ENCODE data around the gene CCDC40. TPM values are rescaled to one million over a fixed set of nuclear protein-coding genes. Genes with fewer than 3 reads are reported as not detected.

The CCDC40 gene
- total RNA-seq, 1 donor from 2014 or later = not detected

DNA sequence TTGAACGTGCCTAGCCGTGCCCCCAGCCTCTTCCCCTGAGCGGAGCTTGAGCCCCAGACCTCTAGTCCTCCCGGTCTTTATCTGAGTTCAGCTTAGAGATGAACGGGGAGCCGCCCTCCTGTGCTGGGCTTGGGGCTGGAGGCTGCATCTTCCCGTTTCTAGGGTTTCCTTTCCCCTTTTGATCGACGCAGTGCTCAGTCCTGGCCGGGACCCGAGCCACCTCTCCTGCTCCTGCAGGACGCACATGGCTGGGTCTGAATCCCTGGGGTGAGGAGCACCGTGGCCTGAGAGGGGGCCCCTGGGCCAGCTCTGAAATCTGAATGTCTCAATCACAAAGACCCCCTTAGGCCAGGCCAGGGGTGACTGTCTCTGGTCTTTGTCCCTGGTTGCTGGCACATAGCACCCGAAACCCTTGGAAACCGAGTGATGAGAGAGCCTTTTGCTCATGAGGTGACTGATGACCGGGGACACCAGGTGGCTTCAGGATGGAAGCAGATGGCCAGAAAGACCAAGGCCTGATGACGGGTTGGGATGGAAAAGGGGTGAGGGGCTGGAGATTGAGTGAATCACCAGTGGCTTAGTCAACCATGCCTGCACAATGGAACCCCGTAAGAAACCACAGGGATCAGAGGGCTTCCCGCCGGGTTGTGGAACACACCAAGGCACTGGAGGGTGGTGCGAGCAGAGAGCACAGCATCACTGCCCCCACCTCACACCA is 65.7 kb downstream of the CCDC40 start:
- H3K4me3 Mint-ChIP-seq (ENCODE audit: low read depth) = peak overlapping the region; percentile 84
- no peaks in the 10 kb centered on the region for H3K27me3 Mint-ChIP-seq (ENCODE audit: low read depth)
- H3K4me1 Mint-ChIP-seq (ENCODE audit: low read depth) = peaks cover 23% of the 10 kb centered on the region
- H3K27ac Mint-ChIP-seq = peak overlapping the region; percentile 72
- no peaks in the 10 kb centered on the region for H3K36me3 Mint-ChIP-seq (ENCODE audit: low read depth)
- no peak for DNase-seq (ENCODE audit: low spot score)
- H3K9me3 Mint-ChIP-seq = no peaks in the 10 kb centered on the region
- intact Hi-C loops (cut with micrococcal nuclease) = loop anchor here (5.0 kb wide), 2 partner anchors 45 to 160 kb away; partner anchors contain the start of genes EIF4A3 and RNF213

DNA sequence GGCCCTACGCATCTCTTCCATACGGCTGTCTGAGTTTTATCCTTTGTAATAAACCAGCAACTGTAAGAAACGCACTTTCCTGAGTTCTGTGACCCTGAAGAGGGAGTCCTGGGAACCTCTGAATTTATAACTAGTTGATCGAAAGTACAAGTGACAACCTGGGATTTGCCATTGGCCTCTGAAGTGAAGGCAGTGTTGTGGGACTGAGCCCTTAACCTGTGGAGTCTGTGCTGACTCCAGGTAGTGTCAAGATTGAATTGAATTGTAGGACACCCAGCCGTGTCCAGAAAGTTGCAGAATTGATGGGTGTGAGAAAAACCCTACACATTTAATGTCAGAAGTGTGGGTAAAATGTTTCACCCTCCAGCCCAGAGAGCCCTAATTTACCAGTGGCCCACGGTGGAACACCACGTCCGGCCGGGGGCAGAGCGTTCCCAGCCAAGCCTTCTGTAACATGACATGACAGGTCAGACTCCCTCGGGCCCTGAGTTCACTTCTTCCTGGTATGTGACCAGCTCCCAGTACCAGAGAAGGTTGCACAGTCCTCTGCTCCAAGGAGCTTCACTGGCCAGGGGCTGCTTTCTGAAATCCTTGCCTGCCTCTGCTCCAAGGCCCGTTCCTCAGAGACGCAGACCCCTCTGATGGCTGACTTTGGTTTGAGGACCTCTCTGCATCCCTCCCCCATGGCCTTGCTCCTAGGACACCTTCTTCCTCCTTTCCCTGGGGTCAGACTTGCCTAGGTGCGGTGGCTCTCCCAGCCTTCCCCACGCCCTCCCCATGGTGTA is 66.4 kb downstream of the CCDC40 start:
- Mint-ChIP-seq H3K36me3 (ENCODE audit: low read depth) (no peaks in the 10 kb centered on the region), H3K27me3 (ENCODE audit: low read depth) (no peaks in the 10 kb centered on the region)
- intact Hi-C loops (cut with micrococcal nuclease) = loop anchor here (5.0 kb wide), 2 partner anchors 44 to 159 kb away; partner anchors contain the start of genes EIF4A3 and RNF213

DNA sequence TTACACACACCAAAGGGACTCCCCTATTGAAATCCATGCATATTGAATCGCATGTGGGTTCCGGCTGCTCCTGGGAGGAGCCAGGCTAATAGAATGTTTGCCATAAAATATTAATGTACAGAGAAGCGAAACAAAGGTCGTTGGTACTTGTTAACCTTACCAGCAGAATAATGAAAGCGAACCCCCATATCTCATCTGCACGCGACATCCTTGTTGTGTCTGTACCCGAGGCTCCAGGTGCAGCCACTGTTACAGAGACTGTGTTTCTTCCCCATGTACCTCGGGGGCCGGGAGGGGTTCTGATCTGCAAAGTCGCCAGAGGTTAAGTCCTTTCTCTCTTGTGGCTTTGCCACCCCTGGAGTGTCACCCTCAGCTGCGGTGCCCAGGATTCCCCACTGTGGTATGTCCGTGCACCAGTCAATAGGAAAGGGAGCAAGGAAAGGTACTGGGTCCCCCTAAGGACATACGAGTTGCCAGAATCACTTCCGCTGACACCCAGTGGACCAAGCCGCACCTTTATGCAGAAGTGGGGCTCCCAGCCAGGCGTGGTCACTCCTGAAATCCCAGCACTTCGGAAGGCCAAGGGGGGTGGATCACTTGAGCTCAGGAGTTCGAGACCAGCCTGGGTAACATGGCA is 67.1 kb downstream of the CCDC40 start:
- intact Hi-C loops (cut with micrococcal nuclease) = loop anchor here (5.0 kb wide), 2 partner anchors 44 to 159 kb away; partner anchors contain the start of genes EIF4A3 and RNF213
- no peak for DNase-seq (ENCODE audit: low spot score)
- Mint-ChIP-seq H3K4me1 (ENCODE audit: low read depth) (peaks cover 23% of the 10 kb centered on the region), H3K27me3 (ENCODE audit: low read depth) (no peaks in the 10 kb centered on the region), H3K9me3 (no peaks in the 10 kb centered on the region), H3K27ac (peak overlapping the region; percentile 43), H3K36me3 (ENCODE audit: low read depth) (no peaks in the 10 kb centered on the region), H3K4me3 (ENCODE audit: low read depth) (peak overlapping the region; percentile 45)

More for the DNA sequence above, 66.4 kb downstream of the CCDC40 start:
- DNase-seq (ENCODE audit: low spot score) = no peak
- Mint-ChIP-seq H3K4me1 (ENCODE audit: low read depth) (peaks cover 23% of the 10 kb centered on the region), H3K4me3 (ENCODE audit: low read depth) (peak overlapping the region; percentile 84), H3K27ac (peak overlapping the region; percentile 43), H3K9me3 (no peaks in the 10 kb centered on the region)

DNA sequence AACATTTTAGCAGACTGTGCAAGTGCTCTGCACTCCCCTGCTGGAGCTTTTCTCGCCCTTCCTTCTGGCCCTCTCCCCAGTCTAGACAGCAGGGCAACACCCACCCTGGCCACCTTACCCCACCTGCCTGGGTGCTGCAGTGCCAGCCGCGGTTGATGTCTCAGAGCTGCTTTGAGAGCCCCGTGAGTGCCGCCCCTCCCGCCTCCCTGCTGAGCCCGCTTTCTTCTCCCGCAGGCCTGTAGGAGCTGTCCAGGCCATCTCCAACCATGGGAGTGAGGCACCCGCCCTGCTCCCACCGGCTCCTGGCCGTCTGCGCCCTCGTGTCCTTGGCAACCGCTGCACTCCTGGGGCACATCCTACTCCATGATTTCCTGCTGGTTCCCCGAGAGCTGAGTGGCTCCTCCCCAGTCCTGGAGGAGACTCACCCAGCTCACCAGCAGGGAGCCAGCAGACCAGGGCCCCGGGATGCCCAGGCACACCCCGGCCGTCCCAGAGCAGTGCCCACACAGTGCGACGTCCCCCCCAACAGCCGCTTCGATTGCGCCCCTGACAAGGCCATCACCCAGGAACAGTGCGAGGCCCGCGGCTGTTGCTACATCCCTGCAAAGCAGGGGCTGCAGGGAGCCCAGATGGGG is 68.0 kb downstream of the CCDC40 start:
- Mint-ChIP-seq H3K27me3 (ENCODE audit: low read depth) (no peaks in the 10 kb centered on the region), H3K4me1 (ENCODE audit: low read depth) (peaks cover 23% of the 10 kb centered on the region), H3K9me3 (no peaks in the 10 kb centered on the region), H3K36me3 (ENCODE audit: low read depth) (no peaks in the 10 kb centered on the region), H3K27ac (no peak overlapping the region), H3K4me3 (ENCODE audit: low read depth) (no peak overlapping the region)
- DNase-seq (ENCODE audit: low spot score) = no peak
- intact Hi-C loops (cut with micrococcal nuclease) = loop anchor here (5.0 kb wide), 2 partner anchors 43 to 158 kb away; partner anchors contain the start of genes EIF4A3 and RNF213

DNA sequence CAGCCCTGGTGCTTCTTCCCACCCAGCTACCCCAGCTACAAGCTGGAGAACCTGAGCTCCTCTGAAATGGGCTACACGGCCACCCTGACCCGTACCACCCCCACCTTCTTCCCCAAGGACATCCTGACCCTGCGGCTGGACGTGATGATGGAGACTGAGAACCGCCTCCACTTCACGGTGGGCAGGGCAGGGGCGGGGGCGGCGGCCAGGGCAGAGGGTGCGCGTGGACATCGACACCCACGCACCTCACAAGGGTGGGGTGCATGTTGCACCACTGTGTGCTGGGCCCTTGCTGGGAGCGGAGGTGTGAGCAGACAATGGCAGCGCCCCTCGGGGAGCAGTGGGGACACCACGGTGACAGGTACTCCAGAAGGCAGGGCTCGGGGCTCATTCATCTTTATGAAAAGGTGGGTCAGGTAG is 68.5 kb downstream of the CCDC40 start:
- Mint-ChIP-seq H3K36me3 (ENCODE audit: low read depth) (no peaks in the 10 kb centered on the region), H3K9me3 (no peaks in the 10 kb centered on the region), H3K27ac (no peak overlapping the region), H3K4me1 (ENCODE audit: low read depth) (peaks cover 20% of the 10 kb centered on the region), H3K4me3 (ENCODE audit: low read depth) (no peak overlapping the region), H3K27me3 (ENCODE audit: low read depth) (no peaks in the 10 kb centered on the region)
- intact Hi-C loops (cut with micrococcal nuclease) = loop anchor here (5.0 kb wide), 2 partner anchors 42 to 157 kb away; partner anchors contain the start of genes EIF4A3 and RNF213
- no peak for DNase-seq (ENCODE audit: low spot score)

DNA sequence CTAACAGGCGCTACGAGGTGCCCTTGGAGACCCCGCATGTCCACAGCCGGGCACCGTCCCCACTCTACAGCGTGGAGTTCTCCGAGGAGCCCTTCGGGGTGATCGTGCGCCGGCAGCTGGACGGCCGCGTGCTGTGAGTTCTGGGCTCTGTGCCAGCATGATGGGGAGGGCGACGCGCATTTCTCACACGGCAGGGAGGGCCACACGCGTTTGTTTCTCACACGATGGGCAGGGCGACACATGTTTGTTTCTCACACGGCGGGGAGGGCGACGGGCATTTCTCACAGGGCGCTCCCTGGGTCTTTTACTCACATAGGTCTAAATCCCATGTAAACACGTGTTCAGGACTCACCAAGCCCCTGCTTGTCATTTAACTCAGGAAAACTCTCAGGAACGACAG is 69.3 kb downstream of the CCDC40 start:
- no peak for DNase-seq (ENCODE audit: low spot score)
- Mint-ChIP-seq H3K9me3 (no peaks in the 10 kb centered on the region), H3K27me3 (ENCODE audit: low read depth) (no peaks in the 10 kb centered on the region), H3K4me1 (ENCODE audit: low read depth) (peaks cover 12% of the 10 kb centered on the region), H3K27ac (no peak overlapping the region), H3K36me3 (ENCODE audit: low read depth) (no peaks in the 10 kb centered on the region), H3K4me3 (ENCODE audit: low read depth) (no peak overlapping the region)
- intact Hi-C loops (cut with micrococcal nuclease) = no loop called here

DNA sequence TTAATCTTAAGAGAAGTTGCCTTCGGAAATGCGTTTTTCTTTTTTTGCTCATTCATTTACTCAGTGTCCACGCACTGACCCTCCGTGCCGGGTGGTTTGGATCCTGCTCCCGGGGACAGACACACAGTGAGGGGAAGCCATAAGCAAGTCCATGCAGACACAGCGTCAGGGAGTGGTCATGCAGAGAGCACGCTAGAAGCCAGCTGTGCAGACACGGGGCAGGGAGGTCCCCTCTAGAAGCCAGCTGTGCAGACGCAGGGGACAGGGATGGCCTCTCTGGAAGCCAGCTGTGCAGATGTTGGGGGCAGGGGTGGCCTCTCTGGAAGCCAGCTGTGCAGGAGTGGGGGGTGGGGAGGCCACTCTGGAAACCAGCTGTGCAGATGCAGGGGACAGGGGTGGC is 69.7 kb downstream of the CCDC40 start:
- H3K27me3 Mint-ChIP-seq (ENCODE audit: low read depth) = no peaks in the 10 kb centered on the region
- no peak overlapping the region for H3K27ac Mint-ChIP-seq
- no peaks in the 10 kb centered on the region for H3K9me3 Mint-ChIP-seq
- H3K4me1 Mint-ChIP-seq (ENCODE audit: low read depth) = peaks cover 10% of the 10 kb centered on the region
- H3K36me3 Mint-ChIP-seq (ENCODE audit: low read depth) = no peaks in the 10 kb centered on the region
- no peak overlapping the region for H3K4me3 Mint-ChIP-seq (ENCODE audit: low read depth)
- intact Hi-C loops (cut with micrococcal nuclease) = no loop called here
- no peak for DNase-seq (ENCODE audit: low spot score)

DNA sequence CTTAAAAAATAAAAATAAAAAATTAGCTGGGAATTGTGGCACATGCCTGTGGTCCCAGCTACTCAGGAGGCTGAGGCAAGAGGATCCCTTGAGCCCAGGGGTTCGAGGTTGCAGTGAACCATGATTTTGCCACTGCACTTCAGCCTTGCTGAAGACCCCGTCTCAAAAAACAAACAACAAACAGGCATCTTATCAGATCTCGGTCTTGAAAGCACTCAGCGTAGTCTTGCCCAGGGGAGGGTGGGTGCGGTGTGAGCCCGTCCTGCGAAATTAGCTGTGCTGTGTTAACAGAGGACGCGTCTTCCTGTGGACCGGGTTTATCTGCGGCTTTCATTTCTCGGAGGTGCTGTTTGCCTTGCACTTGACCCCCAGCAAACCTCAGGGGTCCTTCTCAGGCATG is 70.3 kb downstream of the CCDC40 start:
- Mint-ChIP-seq H3K9me3 (no peaks in the 10 kb centered on the region), H3K36me3 (ENCODE audit: low read depth) (no peaks in the 10 kb centered on the region), H3K27ac (no peak overlapping the region), H3K4me1 (ENCODE audit: low read depth) (peaks cover 10% of the 10 kb centered on the region), H3K4me3 (ENCODE audit: low read depth) (no peak overlapping the region), H3K27me3 (ENCODE audit: low read depth) (no peaks in the 10 kb centered on the region)
- DNase-seq (ENCODE audit: low spot score) = no peak
- intact Hi-C loops (cut with micrococcal nuclease) = no loop called here

DNA sequence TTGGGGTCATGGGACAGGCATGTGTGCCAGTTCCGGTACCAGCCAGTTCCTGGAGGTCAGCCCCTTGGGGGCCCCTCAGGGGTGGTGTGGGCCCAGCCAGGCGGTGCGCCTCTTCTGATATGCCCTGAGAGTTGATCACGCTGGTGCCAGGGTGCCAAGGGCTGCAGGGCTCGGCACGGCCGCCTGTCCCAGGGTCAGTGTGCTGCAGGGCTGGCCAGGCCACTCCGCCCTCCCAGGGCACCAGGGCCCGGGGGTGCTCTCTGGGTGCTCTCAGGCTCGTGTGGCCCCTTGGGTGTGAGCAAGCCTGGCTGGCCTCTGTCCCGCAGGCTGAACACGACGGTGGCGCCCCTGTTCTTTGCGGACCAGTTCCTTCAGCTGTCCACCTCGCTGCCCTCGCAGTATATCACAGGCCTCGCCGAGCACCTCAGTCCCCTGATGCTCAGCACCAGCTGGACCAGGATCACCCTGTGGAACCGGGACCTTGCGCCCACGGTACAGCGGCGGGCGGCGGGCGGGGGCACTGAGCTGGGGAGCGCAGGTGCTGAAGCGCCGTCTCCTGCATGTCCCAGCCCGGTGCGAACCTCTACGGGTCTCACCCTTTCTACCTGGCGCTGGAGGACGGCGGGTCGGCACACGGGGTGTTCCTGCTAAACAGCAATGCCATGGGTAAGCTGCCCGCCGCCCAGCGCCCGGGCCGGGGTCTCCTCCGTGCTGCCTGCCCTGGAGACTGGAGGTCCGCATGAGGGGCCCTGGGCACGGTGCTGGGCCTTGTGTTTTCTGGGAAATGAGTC is 71.0 kb downstream of the CCDC40 start:
- Mint-ChIP-seq H3K27ac (no peak overlapping the region), H3K27me3 (ENCODE audit: low read depth) (no peaks in the 10 kb centered on the region), H3K36me3 (ENCODE audit: low read depth) (no peaks in the 10 kb centered on the region), H3K4me1 (ENCODE audit: low read depth) (peaks cover 8% of the 10 kb centered on the region), H3K9me3 (no peaks in the 10 kb centered on the region), H3K4me3 (ENCODE audit: low read depth) (no peak overlapping the region)
- DNase-seq (ENCODE audit: low spot score) = no peak
- intact Hi-C loops (cut with micrococcal nuclease) = no loop called here

DNA sequence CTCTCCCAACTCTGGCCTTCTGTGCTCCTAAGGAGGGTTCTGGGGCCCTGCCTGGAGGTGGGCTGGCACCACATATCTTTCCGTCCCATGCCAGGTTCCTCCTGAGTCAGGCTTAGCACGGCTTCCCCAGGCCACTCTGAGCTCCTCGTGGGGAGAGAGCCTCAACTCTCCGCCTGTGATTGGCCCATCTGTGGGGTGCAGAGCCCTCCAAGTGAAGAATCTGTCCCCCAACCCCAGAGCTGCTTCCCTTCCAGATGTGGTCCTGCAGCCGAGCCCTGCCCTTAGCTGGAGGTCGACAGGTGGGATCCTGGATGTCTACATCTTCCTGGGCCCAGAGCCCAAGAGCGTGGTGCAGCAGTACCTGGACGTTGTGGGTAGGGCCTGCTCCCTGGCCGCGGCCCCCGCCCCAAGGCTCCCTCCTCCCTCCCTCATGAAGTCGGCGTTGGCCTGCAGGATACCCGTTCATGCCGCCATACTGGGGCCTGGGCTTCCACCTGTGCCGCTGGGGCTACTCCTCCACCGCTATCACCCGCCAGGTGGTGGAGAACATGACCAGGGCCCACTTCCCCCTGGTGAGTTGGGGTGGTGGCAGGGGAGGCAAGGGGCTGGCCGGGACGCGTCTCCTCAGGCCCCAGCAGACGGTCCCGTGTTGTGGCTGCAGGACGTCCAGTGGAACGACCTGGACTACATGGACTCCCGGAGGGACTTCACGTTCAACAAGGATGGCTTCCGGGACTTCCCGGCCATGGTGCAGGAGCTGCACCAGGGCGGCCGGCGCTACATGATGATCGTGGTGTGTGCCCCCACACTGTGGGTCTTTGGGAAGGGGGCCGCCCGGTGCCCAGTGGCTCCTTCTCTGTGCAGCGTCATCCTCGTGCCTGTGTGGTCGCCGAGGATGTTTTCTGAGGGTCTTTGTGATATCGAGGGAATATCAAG is 71.9 kb downstream of the CCDC40 start:
- Mint-ChIP-seq H3K9me3 (no peaks in the 10 kb centered on the region), H3K27me3 (ENCODE audit: low read depth) (no peaks in the 10 kb centered on the region), H3K4me1 (ENCODE audit: low read depth) (peaks cover 2% of the 10 kb centered on the region), H3K4me3 (ENCODE audit: low read depth) (no peak overlapping the region), H3K27ac (no peak overlapping the region), H3K36me3 (ENCODE audit: low read depth) (no peaks in the 10 kb centered on the region)
- intact Hi-C loops (cut with micrococcal nuclease) = no loop called here
- DNase-seq (ENCODE audit: low spot score) = no peak

DNA sequence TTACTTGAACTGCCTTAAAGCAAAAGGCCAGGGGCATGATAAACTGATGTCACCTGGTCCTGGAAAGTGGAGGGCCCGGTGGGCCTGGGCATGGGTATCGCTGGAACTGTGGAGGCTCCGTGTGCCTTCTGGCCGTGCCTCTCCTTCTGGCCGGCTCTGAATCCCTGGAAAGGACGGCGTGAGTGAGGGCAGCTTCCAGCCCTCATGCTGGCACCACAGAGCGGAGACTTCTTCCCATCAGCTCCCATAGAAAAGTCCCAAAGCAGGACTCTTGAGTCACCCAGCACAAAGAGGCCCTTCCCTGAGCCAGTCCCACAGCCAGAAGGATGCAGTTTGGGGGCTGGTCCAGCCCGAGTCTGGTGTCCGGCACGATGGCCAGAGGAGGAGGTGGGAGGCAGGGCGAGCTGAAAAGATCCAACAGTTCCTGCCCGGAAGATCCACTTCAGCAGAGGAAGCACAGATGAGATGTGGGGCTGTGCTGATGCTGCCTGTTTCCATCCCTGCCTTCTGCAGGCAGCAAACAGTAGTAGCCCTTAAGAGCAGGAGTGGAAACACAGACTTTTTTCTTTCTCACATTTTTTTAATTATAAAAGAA is 72.7 kb downstream of the CCDC40 start:
- H3K27ac Mint-ChIP-seq = no peak overlapping the region
- no peaks in the 10 kb centered on the region for H3K4me1 Mint-ChIP-seq (ENCODE audit: low read depth)
- H3K9me3 Mint-ChIP-seq = no peaks in the 10 kb centered on the region
- intact Hi-C loops (cut with micrococcal nuclease) = no loop called here
- no peak for DNase-seq (ENCODE audit: low spot score)
- H3K36me3 Mint-ChIP-seq (ENCODE audit: low read depth) = no peaks in the 10 kb centered on the region
- no peak overlapping the region for H3K4me3 Mint-ChIP-seq (ENCODE audit: low read depth)
- H3K27me3 Mint-ChIP-seq (ENCODE audit: low read depth) = no peaks in the 10 kb centered on the region

Measured in activated T-helper 2 cell treated with anti-CD3 and anti-CD28 coated beads, Interferon-gamma antibody, Interleukin-2, Interleukin-4, amounts not matched to agents 10 μg/mL and 5 μg/mL and 100 μg/mL, durations not matched to agents 14 hours and 24 hours and 36 hours (primary cell).